Measurements from ENCODE around the gene TRIM65.

Gene TRIM65

DNA sequence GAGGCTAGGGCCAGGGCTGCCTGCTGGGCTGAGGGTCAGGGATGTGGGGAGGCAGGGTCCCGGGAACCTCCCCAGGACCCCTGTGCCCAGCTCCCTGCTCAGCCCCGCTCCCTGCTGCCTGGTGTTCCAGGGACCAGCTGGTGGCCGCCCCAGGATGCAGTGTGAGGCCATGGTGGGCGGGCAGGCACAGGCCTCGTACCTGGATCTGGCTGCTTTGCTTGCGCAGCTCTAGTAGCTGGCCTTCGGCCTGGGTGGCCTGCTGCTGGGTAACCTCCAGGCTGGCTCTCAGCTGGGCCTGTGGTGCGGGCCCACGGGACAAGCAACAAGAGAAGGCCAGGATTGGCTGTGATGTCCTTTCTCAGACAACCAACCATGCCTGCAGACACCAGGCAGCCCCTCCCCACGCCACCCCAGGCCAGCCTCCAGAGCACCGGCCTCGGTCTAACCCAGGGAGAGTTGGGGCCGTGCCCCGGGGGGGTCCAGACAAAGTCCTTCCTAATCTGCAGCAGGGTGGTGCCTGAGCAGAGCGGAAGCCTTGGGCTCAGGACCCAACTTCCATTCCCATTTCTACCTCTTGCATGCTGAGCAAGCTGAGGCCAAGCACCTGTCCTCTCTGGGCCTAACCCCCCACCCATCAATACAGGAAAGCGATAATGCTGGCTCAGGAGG is 4.1 kb downstream of the TRIM65 start:
- TF ChIP-seq, protein P1, sequence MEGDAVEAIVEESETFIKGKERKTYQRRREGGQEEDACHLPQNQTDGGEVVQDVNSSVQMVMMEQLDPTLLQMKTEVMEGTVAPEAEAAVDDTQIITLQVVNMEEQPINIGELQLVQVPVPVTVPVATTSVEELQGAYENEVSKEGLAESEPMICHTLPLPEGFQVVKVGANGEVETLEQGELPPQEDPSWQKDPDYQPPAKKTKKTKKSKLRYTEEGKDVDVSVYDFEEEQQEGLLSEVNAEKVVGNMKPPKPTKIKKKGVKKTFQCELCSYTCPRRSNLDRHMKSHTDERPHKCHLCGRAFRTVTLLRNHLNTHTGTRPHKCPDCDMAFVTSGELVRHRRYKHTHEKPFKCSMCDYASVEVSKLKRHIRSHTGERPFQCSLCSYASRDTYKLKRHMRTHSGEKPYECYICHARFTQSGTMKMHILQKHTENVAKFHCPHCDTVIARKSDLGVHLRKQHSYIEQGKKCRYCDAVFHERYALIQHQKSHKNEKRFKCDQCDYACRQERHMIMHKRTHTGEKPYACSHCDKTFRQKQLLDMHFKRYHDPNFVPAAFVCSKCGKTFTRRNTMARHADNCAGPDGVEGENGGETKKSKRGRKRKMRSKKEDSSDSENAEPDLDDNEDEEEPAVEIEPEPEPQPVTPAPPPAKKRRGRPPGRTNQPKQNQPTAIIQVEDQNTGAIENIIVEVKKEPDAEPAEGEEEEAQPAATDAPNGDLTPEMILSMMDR (IDR thresholded peaks at IDR 0.05), result no peak

DNA sequence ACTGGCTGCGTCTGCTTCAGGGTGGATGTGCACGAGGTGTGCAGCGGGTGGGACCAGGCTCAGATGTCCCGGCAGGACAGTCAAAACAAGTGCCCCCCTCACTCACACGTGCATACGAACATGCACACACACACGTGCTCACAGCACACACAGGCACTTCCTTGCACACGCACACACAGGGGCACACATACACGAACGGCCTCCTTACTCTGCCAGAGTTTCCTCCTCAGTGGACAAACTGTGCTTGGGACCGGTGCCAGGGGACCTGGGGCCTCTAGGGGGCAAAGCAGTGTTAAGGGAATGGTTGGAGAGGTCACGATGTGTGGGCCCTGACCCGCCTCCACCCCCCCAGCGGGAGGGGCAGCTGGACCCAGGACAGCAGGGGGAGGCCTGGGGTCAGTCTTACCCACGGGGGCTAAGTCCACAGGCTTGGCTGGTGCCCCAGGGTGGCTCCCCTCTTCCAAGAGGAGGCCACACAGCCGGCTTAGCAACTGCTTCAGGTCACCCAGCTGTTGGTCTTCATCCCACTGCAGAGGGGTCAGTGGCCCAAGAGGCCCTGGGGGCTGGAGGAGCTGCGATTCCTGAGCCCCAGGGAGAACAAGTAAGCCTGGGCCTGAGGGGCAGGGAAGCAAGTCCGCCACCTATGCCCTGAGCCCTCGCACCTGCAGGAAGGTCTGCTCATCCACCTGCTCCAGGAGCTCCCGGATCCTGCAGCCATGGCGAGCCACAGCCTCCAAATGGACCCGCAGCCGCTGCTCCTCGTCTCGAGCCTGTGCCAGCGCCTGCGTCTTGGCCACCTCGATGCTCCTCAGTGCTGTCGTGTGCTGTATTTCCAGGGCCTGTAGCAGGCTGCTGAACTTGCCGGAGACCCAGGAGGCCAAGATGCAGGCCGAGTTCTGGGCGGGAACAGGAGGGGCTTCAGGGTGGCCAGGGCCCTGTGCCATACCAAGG is 4.9 kb downstream of the TRIM65 start:
- TF ChIP-seq, protein P1 (IDR thresholded peaks at IDR 0.05), result no peak

DNA sequence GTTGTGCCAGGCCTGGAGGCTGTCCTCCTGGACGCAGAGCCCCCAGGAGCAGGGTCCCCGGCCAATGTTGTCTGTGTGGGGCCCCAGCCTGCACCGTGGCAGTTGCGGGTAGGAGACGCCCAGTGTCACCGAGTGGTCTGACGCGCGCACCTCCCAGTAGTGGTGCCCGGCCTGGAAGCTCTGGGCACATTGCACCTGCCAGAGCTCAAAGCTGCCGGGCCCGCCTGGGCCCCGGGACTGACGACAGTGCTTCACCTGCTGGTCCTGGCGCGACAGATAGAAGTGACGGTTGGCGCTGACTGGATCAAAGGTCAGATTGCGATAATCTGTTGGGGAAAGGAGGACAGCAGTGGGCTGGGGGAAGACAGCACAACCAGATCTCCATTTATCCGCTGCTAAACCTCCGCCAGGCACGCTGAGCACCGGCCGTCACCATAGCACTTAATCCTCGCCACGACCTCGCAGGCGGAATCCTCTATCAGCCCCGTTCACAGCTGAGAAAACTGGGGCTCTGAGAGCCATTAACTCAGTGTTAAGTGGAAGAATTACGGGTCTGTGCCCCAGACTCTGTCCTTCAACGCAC is 5.6 kb downstream of the TRIM65 start:
- TF ChIP-seq, protein P1 (IDR thresholded peaks at IDR 0.05), result no peak

DNA sequence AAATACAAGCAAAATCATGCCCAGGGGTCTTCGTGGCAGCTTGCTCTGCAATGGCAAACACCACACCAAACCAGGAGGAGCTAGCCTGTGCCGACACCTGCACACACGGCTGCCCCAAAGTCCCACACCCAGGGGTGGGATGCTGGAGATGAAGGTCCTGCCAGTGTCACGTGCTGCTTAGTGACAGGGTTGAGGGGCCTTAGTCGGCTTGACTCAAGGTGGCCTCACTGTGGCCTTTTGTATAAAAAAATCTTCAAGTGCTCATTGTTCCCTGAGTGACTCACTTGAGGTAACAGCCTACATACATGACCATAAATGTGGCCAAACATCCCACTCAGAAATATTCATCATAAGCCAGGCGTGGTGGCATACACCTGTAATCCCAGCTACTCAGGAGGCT is 7.3 kb downstream of the TRIM65 start:
- TF ChIP-seq, protein P1 (IDR thresholded peaks at IDR 0.05), result no peak

DNA sequence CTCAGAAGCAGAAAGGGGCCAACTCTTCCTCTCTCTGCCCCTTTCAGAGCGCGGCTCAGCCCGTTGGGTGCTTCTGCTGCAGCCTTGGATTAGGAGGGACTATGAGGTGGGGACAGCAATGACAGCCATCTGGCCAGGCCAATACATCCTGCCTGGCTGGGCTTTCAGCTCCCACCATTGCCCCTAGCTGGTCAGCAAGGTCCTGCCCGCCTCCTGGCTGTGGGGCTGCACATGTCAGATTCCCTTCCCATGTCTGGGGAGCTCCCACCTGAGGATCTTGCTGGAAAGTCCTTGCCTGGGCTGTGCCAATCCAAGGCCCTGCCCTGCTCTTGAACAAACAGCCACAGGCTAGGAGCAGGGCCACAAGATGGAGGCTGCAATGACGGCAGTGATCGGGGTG is 8.3 kb downstream of the TRIM65 start:
- TF ChIP-seq, protein P1 (IDR thresholded peaks at IDR 0.05), result no peak

DNA sequence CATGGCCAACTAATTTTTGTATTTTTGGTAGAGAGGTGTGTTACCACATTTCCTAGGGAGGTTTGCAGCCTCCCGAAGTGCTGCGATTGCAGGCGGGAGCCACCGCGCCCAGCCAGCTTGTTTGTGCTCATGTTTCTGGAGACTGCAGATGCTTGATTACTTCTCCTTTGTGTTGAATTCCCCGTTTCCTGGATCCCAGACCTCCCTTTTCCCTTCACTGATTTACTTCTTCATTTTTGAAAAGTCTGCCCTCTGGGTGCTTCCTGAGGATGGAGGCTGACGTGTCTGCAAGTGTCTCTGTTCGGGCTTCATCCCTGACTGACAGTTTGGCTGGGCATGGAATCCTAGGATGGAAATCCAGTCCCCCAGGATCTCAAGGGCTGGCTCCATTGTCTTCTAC is 11.3 kb downstream of the TRIM65 start:
- TF ChIP-seq, protein P1 (IDR thresholded peaks at IDR 0.05), result no peak

DNA sequence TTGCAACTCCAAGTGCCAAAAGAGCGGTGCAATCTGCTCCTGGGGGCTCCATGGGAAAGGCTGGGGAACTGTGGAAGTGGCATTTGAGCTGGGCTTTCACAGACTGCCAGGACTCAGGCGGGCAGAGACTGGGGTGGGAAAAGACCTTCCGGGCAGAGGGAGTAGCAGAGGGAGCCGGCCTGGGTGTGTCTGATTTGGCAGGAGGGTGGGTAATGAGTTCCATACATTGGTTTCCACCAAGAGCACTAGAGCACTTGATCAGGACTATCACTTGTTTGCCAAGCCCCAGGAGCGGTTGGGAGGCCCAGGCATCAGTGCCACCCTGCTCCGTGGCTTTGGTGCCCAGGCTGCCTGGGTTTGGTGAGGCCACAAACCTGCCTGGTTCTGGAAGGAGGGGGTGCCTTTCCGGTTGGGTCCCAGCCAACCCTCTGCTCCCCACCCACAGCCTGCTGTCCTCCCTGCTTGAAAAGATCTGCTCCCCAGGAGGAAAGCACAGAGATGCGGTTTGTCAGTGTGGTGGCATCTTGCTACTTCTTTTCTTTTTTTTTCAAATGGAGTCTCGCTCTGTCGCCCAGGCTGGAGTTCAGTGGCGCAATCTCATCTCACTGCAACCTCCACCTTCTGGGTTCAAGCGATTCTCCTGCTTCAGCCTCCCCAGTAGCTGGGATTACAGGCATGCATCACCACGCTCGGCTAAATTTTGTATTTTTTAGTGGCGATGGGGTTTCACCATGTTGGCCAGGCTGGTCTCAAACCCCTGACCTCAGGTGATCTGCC is 14.9 kb downstream of the TRIM65 start:
- TF ChIP-seq, protein P1 (IDR thresholded peaks at IDR 0.05), result no peak

Measured in LNCAP (cell line).